SHP77 treated with DMSO at 0.1 percent for 48 hours (cell line): ENCODE measurements around the gene ZNHIT6.
"Not testable (repeated sequence)": the region's sequence is repeated elsewhere in the genome, so short reads cannot be mapped to it uniquely, and the experiment has no call there.

Experiments
- DNase-seq: peaks from one replicate; lab custom pipeline; 2025; lab: John Stamatoyannopoulos, UW

Gene ZNHIT6

DNA sequence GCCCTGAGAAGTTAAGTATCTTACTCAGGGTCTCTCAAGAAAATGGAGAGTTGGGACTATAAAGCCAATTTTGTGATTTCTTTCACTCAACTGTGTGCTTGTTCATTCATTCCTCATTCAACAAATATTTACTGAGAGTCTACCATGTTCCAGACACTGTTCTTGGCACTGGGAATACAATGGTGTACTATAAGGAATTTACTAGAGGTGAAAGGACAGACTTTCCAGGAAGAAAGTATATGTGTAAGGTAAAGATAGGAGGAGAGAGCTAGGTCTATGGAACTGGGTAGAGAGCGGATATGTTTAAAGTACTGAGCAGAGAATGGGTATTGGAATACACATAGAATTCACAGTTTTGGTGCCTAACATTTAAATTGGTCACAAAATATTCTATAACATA is 42.3 kb downstream of the ZNHIT6 start:
- DNase-seq: no peak

GRCh38 chr1:85663382-85663781 is 44.9 kb downstream of the ZNHIT6 start:
- DNase-seq: no peak

DNA sequence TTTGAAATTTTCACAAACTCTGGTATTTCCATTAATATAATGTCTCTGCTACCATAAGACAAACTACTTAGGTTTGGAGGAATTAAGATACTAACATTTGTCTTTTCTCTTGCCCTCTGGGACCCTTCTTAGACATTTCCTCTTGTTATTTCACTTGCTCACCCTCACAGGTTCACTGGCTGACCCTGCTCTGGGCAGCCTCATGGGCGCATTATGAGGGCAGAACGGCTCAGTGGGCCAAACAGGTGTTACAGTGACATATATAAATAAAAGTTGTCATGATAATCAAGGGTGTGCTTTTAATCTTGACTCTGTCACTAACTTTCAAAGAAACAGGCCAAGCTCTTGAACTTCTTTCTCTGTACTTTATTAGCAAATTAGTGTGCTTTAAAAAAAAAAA is 46.5 kb downstream of the ZNHIT6 start:
- no peak for DNase-seq

- no peak for DNase-seq
Measured at GRCh38 chr1:85660541-85660940, 47.7 kb downstream of the ZNHIT6 start.

DNA sequence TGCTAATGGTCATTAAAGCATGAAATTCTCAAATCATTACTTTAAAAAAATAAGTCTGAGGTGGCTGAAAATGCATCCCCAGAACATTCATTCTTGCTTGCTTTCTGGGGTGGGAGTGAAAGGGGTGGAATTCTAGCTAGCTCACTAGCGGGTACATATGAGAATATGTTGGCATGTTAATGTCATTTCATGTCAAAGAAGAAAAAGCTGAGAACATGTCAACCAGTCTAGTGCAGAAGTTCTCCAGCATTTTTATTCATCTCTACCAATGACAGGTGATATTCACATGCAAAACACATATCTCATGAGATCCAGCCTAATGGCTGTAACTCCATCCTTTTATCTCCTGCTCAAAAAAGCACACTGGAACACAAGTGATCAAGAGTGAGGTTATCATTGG is 49.1 kb downstream of the ZNHIT6 start:
- no peak for DNase-seq

- DNase-seq: no peak
Measured at GRCh38 chr1:85656948-85657347, 51.3 kb downstream of the ZNHIT6 start.

GRCh38 chr1:85656256-85656655 is 52.0 kb downstream of the ZNHIT6 start:
- no peak for DNase-seq

DNA sequence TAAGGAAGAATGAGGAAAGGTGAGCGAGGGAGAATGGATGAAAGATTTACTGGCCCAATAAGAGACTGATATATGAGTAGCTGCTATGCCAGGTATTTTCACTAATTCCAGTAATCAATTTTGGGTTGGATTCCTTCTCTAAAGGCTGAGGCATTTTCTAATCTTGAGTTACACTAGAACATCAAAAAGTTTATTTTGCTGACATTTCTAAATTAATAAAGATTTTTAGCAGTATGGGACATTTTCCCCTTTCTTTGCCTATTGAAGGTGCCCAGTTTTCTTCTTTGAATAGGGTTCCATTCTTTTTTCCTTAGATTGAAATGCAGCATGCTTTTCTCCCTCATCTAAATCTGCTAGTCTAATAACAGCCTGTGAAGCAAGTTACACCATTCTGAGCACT is 52.9 kb downstream of the ZNHIT6 start:
- no peak for DNase-seq

DNA sequence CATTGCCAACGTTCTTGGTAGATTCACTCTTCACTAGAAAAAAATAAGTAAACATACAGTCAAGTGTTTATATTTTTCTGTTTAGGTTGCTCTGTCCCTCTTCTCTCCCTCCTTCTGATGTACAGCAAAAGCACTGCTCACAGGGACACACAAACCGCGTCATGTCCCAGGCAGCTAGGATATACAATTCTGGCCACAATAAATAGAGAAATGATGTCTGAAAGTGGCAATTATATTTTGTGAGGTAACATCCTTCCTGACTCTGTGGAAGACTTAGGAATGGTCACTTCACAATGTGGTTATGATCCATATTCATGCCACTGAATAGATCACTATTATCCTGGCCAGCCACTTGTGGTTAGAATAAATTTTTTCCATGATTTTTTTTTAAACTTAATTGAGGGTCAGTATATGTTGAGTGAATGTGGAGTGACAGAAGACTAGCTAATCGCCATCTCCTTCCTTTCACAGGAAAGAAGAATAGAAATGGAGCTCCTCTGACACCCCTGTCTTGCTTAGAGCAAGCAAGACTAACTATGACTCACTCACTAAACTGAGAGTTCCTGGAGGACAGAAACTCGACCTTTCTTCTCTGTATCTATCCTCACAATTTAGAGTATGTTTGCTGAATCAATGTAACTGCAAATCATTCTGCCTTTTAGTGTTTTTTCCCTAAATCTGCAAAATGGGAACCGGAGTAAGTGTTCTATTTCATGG is 54.0 kb downstream of the ZNHIT6 start:
- no peak for DNase-seq

DNA sequence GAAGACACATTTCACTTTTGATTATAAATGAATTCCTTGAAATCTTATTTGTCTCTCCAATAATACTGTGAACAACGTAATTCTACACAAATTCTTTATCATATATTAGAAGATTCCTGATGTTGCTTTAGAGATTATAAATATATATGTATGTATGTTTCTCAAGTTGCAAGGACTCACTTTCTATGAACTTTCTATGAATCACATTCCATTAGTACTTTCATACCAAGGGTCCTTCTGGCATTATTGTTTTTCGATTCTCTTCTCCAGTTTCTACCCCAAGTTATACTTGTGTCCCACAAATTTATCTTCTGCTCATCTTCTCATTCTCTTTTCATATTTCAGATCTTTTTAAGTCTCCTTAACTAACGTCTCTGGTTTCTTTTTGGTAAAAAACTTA is 55.9 kb downstream of the ZNHIT6 start:
- DNase-seq: no peak

DNA sequence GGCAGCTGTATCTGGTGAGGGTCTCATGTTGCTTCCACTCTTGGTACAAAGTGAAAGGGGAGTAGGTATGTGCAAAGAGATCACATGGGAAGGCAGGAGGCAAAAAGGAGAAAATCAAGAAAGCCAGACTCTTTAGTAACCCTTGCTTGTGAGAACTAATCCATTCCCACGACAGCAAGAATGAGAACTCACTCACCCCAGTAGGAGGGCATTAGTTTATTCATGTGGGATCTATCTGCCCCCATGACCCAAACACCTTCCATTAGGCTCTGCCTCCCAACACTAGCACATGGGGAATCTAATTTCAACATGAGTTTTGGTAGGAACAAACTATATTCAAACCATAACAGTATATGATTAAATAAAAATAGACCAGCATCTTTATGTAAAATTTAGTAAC is 57.6 kb downstream of the ZNHIT6 start:
- DNase-seq: no peak

DNA sequence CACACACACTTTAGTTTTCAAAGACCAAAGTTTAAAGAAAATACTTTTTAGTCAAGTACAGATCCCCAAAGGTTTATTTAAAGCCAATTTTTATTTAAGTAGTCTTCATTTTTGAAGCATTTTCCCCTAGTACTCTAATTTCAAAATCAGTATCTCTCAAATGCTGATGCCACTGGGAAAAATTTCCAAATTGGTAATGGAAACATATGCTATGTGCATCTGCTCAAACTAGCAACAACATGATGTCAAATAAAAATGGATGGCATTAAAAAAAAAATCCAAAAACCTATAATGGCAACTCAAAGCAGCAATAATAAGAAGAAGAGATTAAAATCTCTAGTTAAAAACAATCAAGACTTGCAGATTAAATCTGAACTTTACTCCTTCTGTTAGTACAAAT is 58.6 kb downstream of the ZNHIT6 start:
- DNase-seq: no peak

DNA sequence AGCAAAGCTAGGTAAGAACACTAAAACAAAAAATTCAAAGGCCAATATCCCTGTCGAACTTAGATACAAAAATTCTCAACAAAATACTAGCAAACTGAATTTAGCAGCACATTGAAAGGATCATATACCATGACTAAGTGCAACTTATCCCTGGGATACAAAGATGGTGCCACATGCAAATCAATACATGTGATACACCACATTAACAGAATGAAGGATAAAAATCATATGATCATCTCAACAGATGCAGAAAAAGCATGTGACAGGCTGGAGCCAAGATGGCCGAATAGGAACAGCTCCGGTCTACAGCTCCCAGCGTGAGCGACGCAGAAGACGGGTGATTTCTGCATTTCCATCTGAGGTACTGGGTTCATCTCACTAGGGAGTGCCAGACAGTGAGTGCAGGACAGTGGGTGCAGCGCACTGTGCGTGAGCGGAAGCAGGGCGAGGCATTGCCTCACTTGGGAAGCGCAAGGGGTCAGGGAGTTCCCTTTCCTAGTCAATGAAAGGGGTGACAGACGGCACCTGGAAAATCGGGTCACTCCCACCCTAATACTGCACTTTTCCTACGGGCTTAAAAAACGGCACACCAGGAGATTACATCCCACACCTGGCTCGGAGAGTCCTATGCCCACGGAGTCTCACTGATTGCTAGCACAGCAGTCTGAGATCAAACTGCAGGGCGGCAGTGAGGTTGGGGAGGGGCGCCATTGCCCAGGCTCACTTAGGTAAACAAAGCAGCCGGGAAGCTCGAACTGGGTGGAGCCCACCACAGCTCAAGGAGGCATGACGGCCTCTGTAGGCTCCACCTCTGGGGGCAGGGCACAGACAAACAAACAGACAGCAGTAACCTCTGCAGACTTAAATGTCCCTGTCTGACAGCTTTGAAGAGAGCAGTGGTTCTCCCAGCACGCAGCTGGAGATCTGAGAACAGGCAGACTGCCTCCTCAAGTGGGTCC is 66.4 kb downstream of the ZNHIT6 start:
- DNase-seq: peak; percentile 14

DNA sequence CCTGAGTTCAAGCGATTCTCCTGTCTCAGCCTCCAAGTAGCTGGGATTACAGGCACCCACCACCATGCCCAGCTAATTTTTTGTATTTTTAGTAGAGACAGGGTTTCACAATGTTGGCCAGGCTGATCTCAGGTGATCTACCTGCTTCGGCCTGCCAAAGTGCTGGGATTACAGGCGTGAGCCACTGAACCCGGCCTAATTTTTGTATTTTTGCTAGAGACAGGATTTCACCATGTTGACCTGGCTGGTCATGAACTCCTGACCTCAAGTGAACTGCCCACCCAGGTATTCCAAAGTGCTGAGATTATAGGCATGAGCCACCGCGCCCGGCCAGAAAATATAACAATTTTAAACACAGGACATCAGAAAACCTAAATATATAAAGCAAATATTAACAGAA is 68.3 kb downstream of the ZNHIT6 start:
- not testable (repeated sequence) for DNase-seq

- DNase-seq: no peak
Measured at GRCh38 chr1:85638412-85638811, 69.8 kb downstream of the ZNHIT6 start.

DNA sequence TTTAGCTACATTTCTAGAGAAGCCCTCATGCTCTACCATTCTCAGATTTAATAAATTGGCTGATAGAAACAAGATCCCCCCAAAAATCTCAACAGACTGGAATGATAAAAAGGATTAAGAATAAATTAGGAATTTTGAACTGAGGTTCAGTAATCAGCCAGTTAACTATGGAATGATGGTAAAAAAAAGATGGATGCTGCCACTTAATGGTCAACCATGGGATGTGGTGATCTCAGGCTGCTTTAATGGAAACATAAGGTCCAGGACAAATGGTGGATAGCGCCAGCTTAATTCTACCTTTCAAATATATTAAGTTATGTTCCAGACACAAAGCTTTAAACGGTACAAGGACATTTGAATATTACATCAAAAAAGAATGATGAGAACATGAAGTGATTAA is 77.7 kb downstream of the ZNHIT6 start:
- no peak for DNase-seq

GRCh38 chr1:85629532-85629920 is 78.7 kb downstream of the ZNHIT6 start:
- no peak for DNase-seq

- DNase-seq: no peak
Measured at GRCh38 chr1:85628791-85629531, 79.3 kb downstream of the ZNHIT6 start.

DNA sequence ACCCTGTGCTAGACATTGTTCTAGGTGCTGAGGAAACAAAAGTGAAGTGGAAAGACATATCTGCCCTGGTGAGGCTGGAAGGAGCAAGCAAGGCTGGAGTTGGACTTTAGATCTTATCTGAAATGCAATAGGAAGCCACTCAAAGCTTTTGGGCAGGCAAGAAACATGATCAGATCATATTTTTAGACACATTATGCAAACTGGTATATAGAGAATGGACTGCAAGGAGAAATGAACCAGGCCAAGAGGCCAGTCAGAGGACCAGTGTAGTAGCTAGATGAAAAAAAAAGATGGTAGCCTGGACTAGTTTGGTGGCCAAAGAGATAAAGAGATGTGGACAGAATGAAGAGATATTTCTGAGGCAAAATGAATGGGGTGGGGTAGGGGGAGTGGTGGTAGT is 81.4 kb downstream of the ZNHIT6 start:
- DNase-seq: no peak

- no peak for DNase-seq
Measured at GRCh38 chr1:85624361-85624760, 83.9 kb downstream of the ZNHIT6 start.

- DNase-seq: no peak
Measured at GRCh38 chr1:85623061-85623471, 85.2 kb downstream of the ZNHIT6 start.

DNA sequence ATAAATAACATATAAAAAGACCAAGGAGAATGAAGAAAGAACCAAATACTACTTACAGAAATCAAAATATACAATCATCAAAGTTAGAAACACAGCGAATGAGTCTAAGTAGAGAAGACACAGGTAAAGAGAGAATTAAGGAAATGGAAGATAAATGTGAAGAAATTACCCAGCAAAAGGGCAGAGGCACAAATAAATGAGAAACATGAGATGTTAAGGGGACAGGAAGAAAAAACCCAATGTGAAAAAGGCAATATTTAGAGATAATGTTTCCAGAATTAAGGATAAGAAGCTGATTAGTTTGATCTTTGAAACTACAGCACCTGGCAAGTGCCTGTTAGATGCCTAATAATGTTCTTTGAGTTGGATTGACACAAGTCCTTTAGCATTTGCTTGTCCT is 86.8 kb downstream of the ZNHIT6 start:
- no peak for DNase-seq

GRCh38 chr1:85617633-85618100 is 90.6 kb downstream of the ZNHIT6 start:
- DNase-seq: no peak
